ENCODE results near the gene DNAJC5. TPM values are rescaled to one million over a fixed set of nuclear protein-coding genes. Genes with fewer than 3 reads are reported as not detected.
"Not testable (repeated sequence)": the region's sequence is repeated elsewhere in the genome, so short reads cannot be mapped to it uniquely, and the experiment has no call there.

DNAJC5 gene
- total RNA-seq, 2 experiments from 2014 or later = 21.4 to 22.5 TPM

GRCh38 chr20:63959699-63960075 is 64.8 kb downstream of the DNAJC5 start:
- intact Hi-C loops (cut with DNase I, micrococcal nuclease) = loop anchor here in 1 of 2 experiments (5.0 kb wide), 1 partner anchor 252 kb away; the partner anchor contains the start of genes ARFRP1 and ZGPAT
- no peak for TF ChIP-seq CTCF (IDR thresholded peaks at IDR 0.05)
- H3K9me3 ChIP-seq (ENCODE audit: control insufficient read depth in 1 of 2, insufficient read depth in 1 of 2, low read length in 2 of 2) = peaks cover 0 to 9% of the 10 kb centered on the region in 2 experiments
- H3K36me3 ChIP-seq (ENCODE audit: insufficient read depth, low read length) = peaks cover 40% of the 10 kb centered on the region
- Mint-ChIP-seq H3K4me1 (ENCODE audit: low read depth) (peaks cover 24% of the 10 kb centered on the region), H3K36me3 (ENCODE audit: low read depth) (peaks cover 25% of the 10 kb centered on the region), H3K4me3 (no peak overlapping the region), H3K9me3 (no peaks in the 10 kb centered on the region), H3K27ac (no peak overlapping the region), H3K27me3 (no peaks in the 10 kb centered on the region)
- ChIA-PET POLR2A (no interaction called here), CTCF (interaction anchor here (1.3 kb wide), 1 partner anchor 20 kb away, joined by 4 read pairs; the partner anchor contains the start of gene SAMD10)
- DNase-seq = no peak
- H3K27ac ChIP-seq (ENCODE audit: low read depth in 1 of 2, low read length in 2 of 2) = no peak overlapping the region
- H3K4me1 ChIP-seq (ENCODE audit: insufficient read depth, low read length) = peaks cover 30% of the 10 kb centered on the region
- ATAC-seq (ENCODE audit: poor library complexity) = no peak
- no peaks in the 10 kb centered on the region for H3K27me3 ChIP-seq (ENCODE audit: control insufficient read depth in 1 of 2, insufficient read depth in 2 of 2, low read length in 2 of 2)
- no peak overlapping the region for H3K4me3 ChIP-seq (ENCODE audit: low read length)

DNA sequence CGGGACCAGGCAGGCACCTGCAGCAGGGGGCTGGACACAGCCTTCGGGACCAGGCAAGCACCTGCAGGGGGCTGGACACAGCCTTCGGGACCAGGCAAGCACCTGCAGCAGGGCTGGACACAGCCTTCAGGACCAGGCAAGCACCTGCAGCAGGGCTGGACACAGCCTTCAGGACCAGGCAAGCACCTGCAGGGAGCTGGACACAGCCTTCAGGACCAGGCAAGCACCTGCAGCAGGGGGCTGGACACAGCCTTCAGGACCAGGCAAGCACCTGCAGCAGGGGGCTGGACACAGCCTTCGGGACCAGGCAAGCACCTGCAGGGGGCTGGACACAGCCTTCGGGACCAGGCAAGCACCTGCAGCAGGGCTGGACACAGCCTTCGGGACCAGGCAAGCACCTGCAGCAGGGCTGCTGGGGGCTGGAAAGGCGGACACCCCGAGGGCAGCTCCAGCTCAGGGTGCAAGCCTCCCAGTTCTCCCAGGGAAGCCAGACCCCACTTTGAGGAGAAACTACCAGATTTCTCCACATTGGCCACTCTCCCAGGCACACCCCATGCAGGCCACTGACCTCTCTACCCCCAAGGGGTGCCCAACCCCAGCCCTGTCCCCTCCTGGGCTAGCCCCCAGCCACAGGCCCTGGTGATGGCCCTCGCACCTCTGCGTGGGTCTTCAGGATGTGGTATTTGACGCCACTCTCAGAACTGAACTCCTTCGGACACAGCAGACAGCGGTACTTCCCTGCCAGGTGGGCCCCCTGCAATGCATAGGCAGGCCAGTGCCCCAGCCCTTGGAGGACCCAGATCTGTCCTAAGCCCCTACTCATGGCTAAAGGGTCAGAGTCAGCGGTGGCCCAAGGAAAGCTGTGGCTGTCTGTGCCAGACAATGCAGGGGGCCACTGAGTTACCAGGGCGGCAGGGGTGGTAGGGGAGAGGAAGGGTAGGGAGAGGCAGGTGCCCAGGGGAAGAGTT is 66.0 kb downstream of the DNAJC5 start:
- DNase-seq; intact Hi-C loops (cut with DNase I, micrococcal nuclease); ATAC-seq (ENCODE audit: poor library complexity); H3K27ac Mint-ChIP-seq; H3K27me3 ChIP-seq (ENCODE audit: control insufficient read depth in 1 of 2, insufficient read depth in 2 of 2, low read length in 2 of 2); H3K4me3 ChIP-seq (ENCODE audit: low read length); H3K4me3 Mint-ChIP-seq; H3K27me3 Mint-ChIP-seq; POLR2A ChIA-PET; H3K27ac ChIP-seq (ENCODE audit: low read depth in 1 of 2, low read length in 2 of 2); H3K9me3 Mint-ChIP-seq: not testable (repeated sequence)
- Histone ChIP-seq H3K4me1 (ENCODE audit: insufficient read depth, low read length) (peaks cover 18% of the 10 kb centered on the region), H3K36me3 (ENCODE audit: insufficient read depth, low read length) (peaks cover 40% of the 10 kb centered on the region), H3K9me3 (ENCODE audit: control insufficient read depth in 1 of 2, insufficient read depth in 1 of 2, low read length in 2 of 2) (peaks cover 0 to 12% of the 10 kb centered on the region in 2 experiments)
- Mint-ChIP-seq H3K36me3 (ENCODE audit: low read depth) (peaks cover 26% of the 10 kb centered on the region), H3K4me1 (ENCODE audit: low read depth) (peaks cover 17% of the 10 kb centered on the region)
- CTCF ChIA-PET = interaction anchor here (0.6 kb wide), 1 partner anchor 1105 kb away, joined by 4 read pairs; no protein-coding TSS in a partner anchor

DNA sequence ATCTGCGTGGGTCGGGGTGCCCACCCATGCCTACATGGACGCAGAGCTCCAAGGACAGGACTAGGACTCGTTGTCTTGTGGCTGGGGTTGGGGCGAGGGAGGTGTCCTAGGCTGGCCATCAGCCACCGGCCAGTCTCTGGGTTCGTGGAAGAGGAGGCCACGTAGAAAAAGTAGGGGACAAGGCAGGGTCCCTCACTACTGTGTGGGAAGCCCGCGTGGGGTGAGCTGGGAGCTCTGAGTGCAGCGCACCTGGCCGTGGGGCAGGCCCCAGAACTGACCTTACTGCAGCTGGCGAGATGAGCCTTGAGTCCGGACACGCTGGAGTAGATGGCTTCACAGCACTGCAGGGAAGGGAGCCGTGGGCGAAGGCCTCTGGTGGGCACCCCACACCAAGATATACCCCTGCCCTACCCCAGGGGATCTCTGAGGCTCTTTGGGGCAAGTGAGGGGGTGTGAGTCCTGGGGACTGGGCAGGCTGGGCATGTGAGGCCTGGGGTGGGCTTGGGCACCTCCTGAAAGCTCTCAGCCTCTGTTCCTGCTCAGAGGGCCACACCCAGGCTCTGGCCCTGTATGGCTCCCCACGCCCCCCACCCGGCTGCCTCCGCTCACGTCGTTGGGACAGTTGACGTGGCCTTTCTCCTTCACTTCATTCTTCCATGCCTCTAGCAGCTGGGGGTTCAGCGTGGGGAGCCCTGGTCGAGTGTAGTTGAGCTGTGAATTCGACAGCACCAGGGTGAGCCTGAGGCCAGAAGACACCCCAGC is 66.9 kb downstream of the DNAJC5 start:
- POLR2A ChIA-PET = interaction anchor here (1.1 kb wide), 1 partner anchor 18 kb away, joined by 3 read pairs; the partner anchor contains the start of gene SAMD10
- H3K27me3 Mint-ChIP-seq = no peaks in the 10 kb centered on the region
- no peak overlapping the region for H3K27ac ChIP-seq (ENCODE audit: low read depth in 1 of 2, low read length in 2 of 2)
- no peak for ATAC-seq (ENCODE audit: poor library complexity)
- H3K4me1 ChIP-seq (ENCODE audit: insufficient read depth, low read length) = peaks cover 13% of the 10 kb centered on the region
- H3K9me3 ChIP-seq (ENCODE audit: control insufficient read depth in 1 of 2, insufficient read depth in 1 of 2, low read length in 2 of 2) = peaks cover 0 to 21% of the 10 kb centered on the region in 2 experiments
- no peaks in the 10 kb centered on the region for H3K9me3 Mint-ChIP-seq
- no peak overlapping the region for H3K27ac Mint-ChIP-seq
- CTCF ChIA-PET = interaction anchor here (0.6 kb wide), 1 partner anchor 1106 kb away, joined by 4 read pairs; no protein-coding TSS in a partner anchor
- peaks cover 12% of the 10 kb centered on the region for H3K4me1 Mint-ChIP-seq (ENCODE audit: low read depth)
- no peak for DNase-seq
- TF ChIP-seq CTCF (IDR thresholded peaks at IDR 0.05) = no peak
- peaks cover 29% of the 10 kb centered on the region for H3K36me3 Mint-ChIP-seq (ENCODE audit: low read depth)
- H3K4me3 Mint-ChIP-seq = no peak overlapping the region
- no peaks in the 10 kb centered on the region for H3K27me3 ChIP-seq (ENCODE audit: control insufficient read depth in 1 of 2, insufficient read depth in 2 of 2, low read length in 2 of 2)
- peaks cover 46% of the 10 kb centered on the region for H3K36me3 ChIP-seq (ENCODE audit: insufficient read depth, low read length)
- H3K4me3 ChIP-seq (ENCODE audit: low read length) = no peak overlapping the region
- intact Hi-C loops (cut with DNase I, micrococcal nuclease) = no loop called here
